ENCODE results near the gene ODC1.
"Not testable (repeated sequence)": the region's sequence is repeated elsewhere in the genome, so short reads cannot be mapped to it uniquely, and the experiment has no call there.

Gene ODC1

GRCh38 chr2:10452956-10453904 is 5.1 kb upstream of the ODC1 start:
- DNase-seq (ENCODE audit: low spot score) = no peak

GRCh38 chr2:10452312-10452711 is 4.2 kb upstream of the ODC1 start:
- DNase-seq (ENCODE audit: low spot score) = no peak

GRCh38 chr2:10451819-10452218 is 3.7 kb upstream of the ODC1 start:
- DNase-seq (ENCODE audit: low spot score) = no peak

GRCh38 chr2:10449838-10450691 is 1.9 kb upstream of the ODC1 start:
- DNase-seq (ENCODE audit: low spot score) = no peak

- no peak for DNase-seq (ENCODE audit: low spot score)
These were observed 1.3 kb upstream of the ODC1 start for GRCh38 chr2:10449486-10449831.

- DNase-seq (ENCODE audit: low spot score) = peak; percentile 79
These were observed 704 bp upstream of the ODC1 start for GRCh38 chr2:10448576-10449485.

GRCh38 chr2:10447300-10447894 is 730 bp downstream of the ODC1 start:
- peak; percentile 65 for DNase-seq (ENCODE audit: low spot score)

- no peak for DNase-seq (ENCODE audit: low spot score)
These were observed 1.5 kb downstream of the ODC1 start for GRCh38 chr2:10446631-10447030.

GRCh38 chr2:10444463-10444862 is 3.7 kb downstream of the ODC1 start:
- DNase-seq (ENCODE audit: low spot score) = no peak

- not testable (repeated sequence) for DNase-seq (ENCODE audit: low spot score)
These were observed 5.5 kb downstream of the ODC1 start for GRCh38 chr2:10442469-10443126.

GRCh38 chr2:10441948-10442347 is 6.2 kb downstream of the ODC1 start:
- no peak for DNase-seq (ENCODE audit: low spot score)

- DNase-seq (ENCODE audit: low spot score) = no peak
These were observed 7.4 kb downstream of the ODC1 start for GRCh38 chr2:10440736-10441135.

- DNase-seq (ENCODE audit: low spot score) = no peak
These were observed 8.2 kb downstream of the ODC1 start for GRCh38 chr2:10439971-10440370.

GRCh38 chr2:10439185-10439879 is 8.8 kb downstream of the ODC1 start:
- DNase-seq (ENCODE audit: low spot score) = no peak

- no peak for DNase-seq (ENCODE audit: low spot score)
These were observed 9.4 kb downstream of the ODC1 start for GRCh38 chr2:10438688-10439087.

- DNase-seq (ENCODE audit: low spot score) = no peak
These were observed 10.3 kb downstream of the ODC1 start for GRCh38 chr2:10437806-10438205.

- no peak for DNase-seq (ENCODE audit: low spot score)
These were observed 11.5 kb downstream of the ODC1 start for GRCh38 chr2:10436583-10437110.

GRCh38 chr2:10435820-10436204 is 12.3 kb downstream of the ODC1 start:
- no peak for DNase-seq (ENCODE audit: low spot score)

GRCh38 chr2:10434886-10435819 is 13.0 kb downstream of the ODC1 start:
- peak; percentile 39 for DNase-seq (ENCODE audit: low spot score)
